ENCODE results near the gene C5orf22.

- no peak for TF ChIP-seq CTCF (IDR thresholded peaks at IDR 0.05)
- TF ChIP-seq EZH2 (IDR thresholded peaks at IDR 0.05): no peak
These were observed 51.0 kb downstream of the C5orf22 start for GRCh38 chr5:31583129-31583528.
